ENCODE data around the gene GIPC3.

GRCh38 chr19:3626473-3627350 lies 41.4 kb downstream of the GIPC3 start, which contains the start of gene CACTIN:
- TF ChIP-seq CTCF (conservative IDR thresholded peaks at IDR 0.05; ENCODE audit: low read depth, low read length) (0 out of 2 replicates have a peak, but pooled peaks have one; percentile 7), EZH2 (IDR thresholded peaks at IDR 0.05; ENCODE audit: borderline replicate concordance, low read depth, low read length, poor library complexity, severe bottlenecking) (no peak)
